SKM-1 (cell line): ENCODE measurements around the gene CLPTM1L.
"Not testable (repeated sequence)": the region's sequence is repeated elsewhere in the genome, so short reads cannot be mapped to it uniquely, and the experiment has no call there.

ENCODE experiments used
- DNase-seq: peaks from one replicate; lab custom pipeline; 2025; ENCODE audit not compliant: unreplicated experiment; lab: John Stamatoyannopoulos, UW

The CLPTM1L gene

DNA sequence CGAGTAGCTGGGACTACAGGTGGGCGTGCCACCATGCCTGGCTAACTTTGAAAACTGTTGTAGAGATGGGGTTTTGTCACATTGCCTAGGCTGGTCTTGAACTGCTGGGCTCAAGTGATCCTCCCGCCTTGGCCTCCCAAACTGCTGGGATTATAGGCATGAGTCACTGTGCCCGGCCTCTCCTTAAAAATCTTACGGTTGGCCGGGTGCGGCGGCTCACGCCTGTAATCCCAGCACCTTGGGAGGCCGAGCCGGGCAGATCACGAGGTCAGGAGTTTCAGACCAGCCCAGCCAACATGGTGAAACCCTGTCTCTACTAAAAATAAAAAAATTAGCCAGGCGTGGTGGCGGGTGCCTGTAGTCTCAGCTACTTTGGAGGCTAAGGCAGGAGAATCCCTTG, 2.2 kb downstream of the CLPTM1L start:
- not testable (repeated sequence) for DNase-seq

DNA sequence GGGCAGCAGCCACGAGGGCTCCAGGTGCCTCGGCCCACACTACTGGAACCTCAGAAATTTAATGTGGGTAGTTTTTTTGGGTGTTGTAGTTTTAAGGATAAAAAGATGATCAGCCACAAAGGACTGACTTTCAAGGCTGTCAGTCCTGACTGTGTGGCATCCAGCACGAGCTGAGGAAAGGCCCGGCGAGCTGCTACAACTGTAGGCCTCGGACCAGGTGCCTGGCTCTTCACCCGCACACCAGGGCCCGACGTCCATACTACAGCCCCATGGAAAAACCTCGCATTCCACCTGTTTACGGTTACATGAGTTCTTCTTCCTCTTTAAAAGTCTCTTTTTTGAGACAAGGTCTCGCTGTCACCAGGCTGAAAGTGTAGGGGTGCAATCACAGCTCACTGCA, 2.6 kb downstream of the CLPTM1L start:
- DNase-seq = no peak

DNA sequence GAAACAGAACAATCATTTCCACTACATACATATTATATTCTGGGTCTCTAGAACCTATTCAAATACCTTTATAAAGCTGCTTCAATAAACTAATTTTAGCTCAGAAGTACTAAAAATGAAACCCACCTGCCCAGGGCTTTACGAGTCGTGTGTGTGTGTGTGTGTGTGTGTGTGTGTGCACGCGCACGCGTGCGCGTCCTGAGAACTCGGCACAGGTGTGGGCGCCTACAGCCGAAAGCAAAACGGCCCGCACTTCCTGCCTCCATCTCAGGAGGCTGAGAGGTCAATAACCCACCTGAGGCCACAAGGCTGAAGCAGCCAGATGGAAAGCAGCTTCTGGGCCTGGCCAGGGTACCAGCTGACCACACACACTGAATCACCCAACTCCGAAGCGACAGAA, 3.0 kb downstream of the CLPTM1L start:
- DNase-seq = no peak

DNA sequence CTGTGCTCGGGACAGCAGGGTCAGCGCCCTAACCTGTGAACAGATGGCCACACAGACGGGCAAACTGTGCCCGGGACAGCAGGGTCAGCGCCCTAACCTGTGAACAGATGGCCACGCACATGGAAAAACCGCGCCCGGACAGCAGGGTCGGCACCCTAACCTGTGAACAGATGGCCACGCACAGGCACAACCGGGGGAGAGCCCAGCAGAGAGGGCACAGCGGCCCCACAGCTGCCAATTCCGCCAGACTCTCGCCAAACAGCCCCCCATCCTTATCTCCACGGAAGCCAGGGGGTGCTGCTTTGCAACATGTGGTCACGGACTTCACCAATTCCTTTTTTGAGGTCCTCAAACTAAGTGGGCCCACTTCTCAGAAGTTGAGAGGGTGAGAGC, 5.1 kb downstream of the CLPTM1L start:
- DNase-seq = not testable (repeated sequence)

DNA sequence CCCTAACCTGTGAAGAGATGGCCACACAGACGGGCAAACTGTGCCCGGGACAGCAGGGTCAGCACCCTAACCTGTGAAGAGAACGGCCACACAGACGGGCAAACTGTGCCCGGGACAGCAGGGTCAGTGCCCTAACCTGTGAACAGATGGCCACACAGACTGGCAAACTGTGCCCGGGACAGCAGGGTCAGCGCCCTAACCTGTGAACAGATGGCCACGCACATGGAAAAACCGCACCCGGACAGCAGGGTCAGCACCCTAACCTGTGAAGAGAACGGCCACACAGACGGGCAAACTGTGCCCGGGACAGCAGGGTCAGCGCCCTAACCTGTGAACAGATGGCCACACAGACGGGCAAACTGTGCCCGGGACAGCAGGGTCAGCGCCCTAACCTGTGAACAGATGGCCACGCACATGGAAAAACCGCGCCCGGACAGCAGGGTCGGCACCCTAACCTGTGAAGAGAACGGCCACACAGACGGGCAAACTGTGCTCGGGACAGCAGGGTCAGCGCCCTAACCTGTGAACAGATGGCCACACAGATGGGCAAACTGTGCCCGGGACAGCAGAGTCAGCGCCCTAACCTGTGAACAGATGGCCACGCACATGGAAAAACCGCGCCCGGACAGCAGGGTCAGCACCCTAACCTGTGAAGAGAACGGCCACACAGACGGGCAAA, 5.6 kb downstream of the CLPTM1L start:
- not testable (repeated sequence) for DNase-seq

DNA sequence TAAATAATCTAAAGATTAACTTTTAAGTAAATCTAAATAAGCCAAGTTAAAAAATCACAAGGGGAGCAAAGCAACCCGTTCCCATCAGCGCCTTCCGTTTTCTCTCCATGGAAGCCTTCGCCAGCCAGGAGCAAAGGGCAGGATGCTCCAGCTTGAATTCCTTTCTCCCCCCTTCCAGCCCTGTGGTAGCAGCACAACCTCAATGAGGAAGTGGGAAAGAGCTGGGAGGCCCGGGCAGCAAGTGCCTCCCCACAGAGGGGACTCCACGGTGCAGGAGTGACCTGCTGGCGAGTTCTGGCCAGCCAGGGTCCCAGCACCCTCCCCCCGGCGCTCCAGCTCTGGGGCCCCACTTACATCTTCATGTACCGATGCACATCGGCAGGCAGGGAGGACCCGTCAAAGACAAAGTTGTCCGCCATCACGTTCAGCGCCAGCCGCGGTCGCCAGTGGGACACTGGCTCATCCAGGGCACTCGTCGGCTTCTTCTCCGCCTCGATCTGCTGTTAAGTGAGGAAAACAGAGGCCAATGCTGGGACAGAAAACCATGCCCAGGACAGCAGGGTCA, 6.3 kb downstream of the CLPTM1L start:
- DNase-seq = no peak

DNA sequence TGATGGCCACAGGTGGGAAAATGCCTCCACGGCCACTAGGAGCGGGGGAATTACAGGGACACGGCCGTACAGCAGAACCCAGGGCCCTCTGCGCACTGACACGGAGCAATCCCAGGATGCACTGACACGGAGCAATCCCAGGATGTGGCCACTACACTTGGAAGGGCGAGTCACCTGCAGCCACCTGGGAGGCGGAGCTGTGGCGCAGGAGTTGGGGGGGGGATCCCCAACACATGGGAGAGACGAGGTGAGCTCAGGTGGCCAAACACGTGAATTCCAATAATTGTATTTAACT, 6.8 kb downstream of the CLPTM1L start:
- DNase-seq = no peak

DNA sequence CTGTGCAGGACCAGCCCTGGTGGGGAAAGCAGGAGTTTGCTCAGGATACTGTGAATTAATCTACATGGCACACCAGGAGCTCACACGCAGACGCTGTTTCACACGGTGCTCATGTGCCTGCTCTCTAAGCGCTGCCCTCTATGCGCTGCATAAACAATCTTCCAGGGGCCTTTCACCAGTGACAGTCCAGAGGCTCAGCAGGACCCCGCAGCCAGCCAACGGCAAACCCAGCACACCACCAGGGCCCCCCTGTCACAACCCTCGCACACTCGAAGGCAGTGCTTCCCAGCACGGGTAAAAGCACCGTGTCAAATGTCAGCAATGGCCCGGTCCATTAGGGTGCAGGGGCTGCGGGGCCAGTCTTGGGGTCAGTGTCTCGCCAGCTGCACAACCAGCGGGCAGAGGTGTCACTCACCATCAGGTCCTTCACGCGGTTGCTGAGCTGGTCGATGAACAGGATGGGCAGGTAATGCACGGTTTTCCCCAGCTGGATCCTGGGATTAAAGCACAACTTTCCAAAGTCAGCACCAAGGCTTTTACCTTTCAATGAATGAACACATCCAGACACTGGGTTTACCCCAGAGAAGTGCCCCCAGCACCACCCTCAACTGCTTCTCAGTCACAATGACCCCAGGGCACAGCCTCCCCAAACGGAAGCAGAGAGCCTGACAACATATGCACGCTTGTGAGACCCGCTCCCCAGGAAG, 7.3 kb downstream of the CLPTM1L start:
- no peak for DNase-seq

DNA sequence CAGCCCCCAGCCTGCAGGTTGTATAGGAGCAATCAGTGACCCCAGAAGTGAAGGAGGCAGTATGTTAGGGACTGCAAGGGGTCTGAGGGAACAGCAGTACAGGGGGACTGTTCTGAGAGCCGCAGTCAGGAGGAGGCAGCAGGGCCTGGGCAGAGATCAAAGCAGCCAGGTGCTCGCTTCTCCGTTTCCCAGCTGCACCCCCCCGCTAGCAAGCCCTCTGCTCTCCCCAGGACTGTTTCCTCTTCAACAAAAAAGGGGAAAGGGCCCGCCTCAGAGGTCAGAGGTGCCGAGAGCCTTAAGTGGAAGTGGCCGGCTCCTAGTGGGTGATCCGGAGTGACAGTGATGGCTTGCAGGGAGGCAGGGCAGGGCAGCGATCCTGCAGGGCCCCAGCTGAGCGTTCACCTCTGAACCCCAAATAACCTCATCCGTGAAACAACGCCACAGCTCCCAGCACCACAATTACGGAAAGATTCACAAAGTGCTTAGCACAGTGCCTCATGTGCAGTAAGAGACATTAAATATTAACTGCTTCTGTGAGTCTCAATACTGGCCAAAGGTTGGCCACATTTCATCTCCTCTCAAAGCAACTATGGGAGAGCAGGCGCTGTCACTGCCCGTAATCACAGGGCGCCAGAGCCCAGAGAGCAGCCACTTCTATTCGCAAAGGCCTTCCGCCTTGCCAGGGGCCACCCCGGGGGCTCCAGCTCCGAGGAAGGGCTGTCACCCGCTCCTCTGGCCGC, 8.0 kb downstream of the CLPTM1L start:
- DNase-seq = no peak

DNA sequence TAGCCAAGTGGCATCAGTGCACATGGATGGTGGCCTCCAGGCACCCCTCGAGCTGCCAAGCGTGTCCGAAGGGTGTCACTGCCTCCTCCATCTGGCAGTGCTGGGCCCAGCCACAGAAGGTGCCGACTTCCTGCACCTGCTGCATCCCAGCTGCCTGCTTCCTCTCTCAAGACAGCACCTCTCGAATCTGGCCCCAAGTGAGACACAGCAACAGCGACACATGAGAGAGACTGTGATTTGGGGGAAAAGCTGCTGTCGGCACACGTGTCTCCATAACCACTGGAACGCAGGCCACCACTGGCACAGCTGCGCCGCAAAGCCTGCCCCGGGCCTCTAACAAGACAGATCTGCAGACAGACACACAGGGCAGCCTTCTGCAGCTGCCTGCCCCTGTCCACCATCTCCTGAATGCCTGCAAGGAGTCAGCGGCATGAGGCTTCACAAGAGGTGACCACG, 8.8 kb downstream of the CLPTM1L start:
- no peak for DNase-seq

DNA sequence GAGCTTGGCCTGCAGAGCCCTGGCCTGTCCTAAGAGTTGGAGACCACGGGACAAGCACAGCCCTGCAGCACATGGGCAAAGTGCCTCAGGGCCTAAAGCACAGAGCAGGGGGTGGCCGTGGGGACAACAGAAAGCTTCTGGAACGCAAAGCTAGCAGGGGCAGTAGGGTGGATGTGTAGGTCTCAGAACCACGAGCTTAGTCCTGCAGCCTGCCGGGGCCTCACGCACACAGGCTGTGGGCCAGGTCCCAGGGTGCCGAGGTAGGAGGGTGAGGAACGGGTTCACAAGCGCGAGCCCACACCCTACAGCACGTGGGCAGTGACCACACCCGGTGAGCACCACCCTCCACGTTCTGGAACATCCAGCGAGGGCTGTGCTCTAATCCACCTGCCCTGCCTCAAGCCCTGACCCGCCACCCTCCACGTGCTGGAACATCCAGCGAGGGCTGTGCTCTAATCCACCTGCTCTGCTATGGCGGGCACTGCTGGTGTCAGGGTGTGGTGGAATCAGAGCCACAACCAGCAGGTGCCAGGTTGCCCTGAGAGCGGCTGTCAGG, 9.3 kb downstream of the CLPTM1L start:
- DNase-seq = no peak

DNA sequence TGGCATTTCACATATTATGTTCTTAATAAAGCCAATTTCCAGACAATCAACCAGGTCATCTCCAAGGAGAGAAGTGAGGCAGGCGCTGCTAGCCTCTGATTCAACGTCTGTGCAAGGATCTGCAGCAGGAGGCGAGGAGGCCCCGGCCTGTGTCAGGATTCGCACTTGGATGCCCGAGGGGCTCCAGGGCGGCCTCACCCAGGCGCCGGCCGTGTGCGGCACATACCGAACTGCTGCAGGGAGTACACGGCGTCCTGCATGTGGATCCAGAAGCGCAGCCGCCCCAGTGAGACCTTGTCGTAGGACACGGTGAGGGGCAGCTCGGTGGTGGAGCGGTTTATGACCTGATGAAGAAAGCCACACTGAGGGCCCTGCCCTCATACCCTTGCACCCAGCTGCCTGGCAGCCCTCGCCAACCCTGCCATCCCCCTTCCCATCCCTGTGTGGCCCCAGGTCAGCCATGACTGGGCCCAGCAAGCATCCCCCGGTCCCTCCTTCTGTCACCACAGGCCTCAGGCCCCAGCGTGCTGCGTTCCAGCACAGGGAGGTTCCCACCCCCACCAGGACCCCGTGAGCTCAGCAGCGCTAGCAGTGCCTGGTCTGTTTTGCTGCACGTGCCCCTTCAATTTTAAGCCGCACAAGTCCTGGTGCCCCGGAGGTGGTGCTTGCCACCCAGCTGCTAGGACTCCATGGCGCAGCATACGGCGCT, 9.9 kb downstream of the CLPTM1L start:
- no peak for DNase-seq

DNA sequence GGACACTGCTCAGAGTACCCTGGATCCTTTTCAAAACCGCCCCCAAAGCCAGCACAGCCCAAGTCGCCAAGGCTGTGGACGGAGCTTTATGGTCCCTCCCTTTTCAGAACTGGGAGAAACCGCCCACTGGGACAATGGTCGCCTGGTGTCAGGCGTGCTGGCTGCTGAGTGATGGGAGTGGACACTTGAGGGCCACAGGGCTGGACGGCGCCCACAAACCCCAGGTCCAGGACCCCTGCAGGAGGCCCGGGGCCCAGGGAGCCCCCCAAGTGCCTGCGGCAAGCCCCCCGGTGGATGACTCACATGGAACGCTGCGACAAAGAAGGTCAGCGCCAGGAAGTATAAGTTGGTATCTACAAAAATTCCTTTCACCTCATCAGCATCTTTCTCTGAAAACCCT, 10.9 kb downstream of the CLPTM1L start:
- no peak for DNase-seq

DNA sequence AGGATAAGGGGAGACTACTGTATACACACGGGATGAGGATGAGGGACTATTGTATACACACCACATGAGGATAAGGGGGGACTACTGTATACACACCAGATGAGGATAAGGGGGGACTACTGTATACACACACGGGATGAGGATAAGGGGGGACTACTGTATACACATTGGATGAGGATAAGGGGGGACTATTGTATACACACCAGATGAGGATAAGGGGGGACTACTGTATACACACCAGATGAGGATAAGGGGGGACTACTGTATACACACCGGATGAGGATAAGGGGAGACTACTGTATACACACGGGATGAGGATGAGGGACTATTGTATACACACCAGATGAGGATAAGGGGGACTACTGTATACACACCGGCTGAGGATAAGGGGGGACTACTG, 11.6 kb downstream of the CLPTM1L start:
- not testable (repeated sequence) for DNase-seq

DNA sequence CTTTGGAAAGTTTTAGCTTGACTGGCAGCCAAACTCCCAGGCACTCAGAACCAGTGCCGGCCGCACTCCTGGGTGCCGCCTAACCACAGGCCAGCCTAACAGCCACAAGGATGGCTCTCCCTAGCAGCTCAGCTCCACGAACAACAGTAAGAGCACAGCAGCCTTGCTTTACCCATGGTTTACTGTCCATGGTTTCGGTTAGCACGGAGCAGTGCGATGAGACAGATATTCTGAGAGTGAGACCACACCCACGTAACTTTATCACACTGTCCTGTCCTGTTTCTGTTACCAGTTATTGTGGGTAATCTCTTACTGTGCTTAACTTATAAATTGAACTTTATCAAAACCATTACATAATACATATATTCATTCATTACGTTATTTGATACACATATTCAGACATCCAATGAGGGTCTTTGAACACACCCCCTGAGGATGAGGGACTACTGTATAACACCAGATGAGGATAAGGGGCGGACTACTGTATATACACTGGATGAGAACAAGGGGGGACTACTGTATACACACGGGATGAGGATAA, 12.4 kb downstream of the CLPTM1L start:
- DNase-seq = no peak

DNA sequence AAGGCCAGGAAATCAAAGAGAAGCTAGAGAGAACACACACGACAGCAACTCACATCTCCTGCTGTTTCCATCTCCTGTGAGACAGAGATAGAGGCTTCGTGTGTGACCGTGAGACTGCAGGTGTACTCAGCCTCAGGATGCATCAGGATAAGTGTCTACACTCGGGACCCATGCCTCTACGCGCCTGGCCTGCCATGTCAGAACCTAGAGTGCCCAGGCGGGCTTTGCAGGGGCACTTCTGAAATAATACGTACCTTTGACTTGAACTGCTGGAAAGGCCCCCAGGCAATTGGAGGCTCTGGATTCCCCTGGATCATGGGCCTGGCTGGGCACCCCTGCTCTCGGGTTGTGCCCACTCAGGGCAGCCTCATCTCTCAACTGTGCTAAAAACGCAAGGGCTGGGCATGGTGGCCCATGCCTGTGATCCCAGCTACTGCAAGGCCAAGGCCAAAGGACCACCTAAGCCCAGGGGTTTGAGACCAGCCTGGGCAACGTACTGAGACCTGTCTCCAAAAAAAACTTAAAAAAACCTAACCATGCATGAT, 13.0 kb downstream of the CLPTM1L start:
- no peak for DNase-seq

DNA sequence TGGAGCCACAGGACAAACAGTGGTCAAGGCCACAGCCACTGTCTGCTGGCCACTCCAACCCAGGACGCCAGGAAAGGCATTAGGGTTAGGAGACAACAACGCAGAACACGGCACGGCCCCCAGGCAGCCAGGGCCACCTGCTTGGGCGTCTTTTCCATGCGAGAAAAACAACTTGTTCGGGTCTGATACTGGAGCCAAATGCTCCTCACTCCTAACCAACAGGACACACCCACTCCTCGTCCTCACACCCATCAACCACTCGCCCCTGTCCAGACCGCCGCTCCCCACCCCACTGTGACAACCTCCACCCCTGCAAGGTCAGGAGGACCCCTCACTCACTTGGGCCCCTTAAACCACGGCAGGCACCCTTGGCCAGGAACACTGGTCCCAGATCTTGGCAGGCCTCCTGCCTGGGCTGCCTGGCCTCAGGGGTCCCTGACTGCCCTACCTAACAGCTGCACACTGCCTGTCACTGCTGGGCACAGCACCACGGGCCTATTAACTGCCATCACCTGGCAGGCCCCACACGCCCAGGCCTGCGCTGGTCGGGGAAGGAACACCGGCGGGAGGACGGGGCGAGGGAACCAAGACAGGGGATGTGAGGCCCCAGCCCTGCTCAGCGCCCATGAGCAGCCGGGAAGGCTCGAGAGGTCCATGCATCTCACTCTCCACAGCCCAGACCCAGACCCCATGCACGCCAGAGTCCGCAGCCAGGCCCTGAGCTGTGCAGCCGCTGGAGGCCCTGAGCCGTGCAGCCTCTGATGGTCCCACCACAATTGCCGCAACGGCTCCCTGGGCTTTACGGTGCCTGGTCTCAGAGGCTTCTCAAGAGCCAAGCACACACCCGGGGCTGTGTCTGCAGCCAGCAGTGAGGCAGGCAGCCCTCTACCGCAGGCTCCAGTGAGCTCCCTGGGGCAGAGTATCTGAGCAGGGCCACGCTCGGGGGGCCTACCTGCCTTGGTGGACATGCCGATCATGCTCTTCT, 13.8 kb downstream of the CLPTM1L start:
- DNase-seq = no peak

DNA sequence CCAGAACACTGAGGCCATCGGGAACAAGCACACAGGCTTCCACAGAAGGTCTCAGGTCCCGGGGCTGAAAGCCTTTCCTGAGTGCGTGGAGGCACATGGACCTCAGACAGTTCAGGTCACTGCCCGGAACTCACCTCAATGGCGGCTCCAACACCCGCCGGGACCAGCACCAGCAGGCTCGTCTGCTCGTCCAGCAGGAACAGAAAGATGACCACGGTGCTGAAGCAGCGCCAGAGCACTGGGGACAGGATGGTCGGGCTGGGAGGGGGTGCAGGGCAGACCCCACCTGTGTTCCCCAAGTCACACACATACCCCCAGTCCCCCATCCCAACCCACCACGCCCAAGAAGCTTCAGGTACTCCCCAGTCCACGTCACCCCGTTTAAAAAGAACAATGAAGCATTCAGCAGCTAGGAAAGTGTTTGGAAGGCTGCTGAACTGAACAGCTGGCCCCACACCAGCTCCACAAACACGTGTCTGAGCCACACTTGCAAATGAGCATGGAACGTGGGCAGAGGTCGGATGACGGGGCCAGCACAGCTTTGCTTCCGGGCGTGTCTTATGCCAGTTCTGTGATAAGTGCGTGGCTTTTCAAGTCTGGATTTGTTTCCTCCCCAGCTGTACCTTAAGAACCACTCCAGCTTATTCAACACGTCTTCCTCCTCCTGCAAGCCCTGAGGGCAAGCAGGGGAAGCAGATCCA, 14.6 kb downstream of the CLPTM1L start:
- no peak for DNase-seq

DNA sequence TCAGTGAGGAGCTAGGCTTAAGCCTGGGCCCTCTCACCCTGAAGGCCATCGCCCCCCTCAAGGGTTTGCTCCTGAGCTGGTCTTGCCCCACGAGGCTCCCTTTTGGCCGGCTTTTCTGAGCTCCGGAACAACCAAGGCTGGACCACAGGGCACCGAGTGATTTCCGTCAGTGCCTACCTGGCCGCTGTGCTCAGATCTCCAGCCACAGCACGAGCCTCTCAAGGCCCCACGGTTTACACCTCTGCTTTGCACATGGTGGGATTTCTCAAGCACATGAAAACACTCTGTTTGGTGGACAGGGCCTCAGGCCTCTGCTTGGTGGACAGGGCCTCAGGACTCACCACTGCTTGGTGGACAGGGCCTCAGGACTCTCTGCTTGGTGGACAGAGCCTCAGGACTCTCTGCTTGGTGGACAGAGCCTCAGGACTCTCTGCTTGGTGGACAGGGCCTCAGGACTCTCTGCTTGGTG, 15.8 kb downstream of the CLPTM1L start:
- DNase-seq = no peak
